GM19351 (cell line): ENCODE results near the gene RNLS.

Experiments
- ATAC-seq: cut with Tn5 transposase; IDR thresholded peaks from one replicate; pipeline ENCODE4 v1.9.1; 2021; ENCODE audit warnings: mild to moderate bottlenecking, moderate library complexity; ENCODE audit not compliant: unreplicated experiment

RNLS gene

DNA sequence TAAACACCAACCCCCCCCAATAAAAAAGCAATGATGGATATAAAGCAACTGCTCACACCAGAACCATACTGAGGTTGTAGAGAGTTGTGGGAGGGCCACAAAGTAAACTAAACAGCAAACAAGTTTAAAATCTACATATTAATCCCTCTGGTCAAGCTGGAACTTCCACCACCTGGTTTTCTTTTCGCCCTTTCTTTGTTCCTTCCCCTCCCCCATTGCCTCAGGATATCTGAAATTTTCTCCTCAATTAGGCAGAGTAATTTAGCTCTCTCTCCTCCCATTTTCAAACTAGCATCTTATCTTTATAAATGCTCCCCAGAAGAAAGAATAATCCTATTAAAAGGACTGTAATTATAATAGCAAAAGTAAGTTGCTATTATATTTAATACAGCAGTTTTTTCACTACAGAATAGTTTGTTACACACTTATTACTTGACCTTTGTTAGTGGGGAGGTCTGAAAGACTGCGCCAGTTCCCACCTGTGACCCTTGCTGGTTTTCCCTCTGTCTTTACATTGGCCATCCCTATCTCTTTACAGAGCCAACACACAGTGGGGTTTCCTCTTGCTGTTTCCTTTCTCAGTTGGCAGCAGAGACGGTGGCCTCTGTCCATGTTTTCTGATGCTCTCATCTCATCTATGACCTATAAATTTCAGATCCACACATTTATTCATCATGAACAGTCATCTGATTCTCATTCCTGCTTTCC, 235.4 kb downstream of the RNLS start:
- no peak for ATAC-seq

- no peak for ATAC-seq
These were observed 236.1 kb downstream of the RNLS start for GRCh38 chr10:88347022-88347421.

DNA sequence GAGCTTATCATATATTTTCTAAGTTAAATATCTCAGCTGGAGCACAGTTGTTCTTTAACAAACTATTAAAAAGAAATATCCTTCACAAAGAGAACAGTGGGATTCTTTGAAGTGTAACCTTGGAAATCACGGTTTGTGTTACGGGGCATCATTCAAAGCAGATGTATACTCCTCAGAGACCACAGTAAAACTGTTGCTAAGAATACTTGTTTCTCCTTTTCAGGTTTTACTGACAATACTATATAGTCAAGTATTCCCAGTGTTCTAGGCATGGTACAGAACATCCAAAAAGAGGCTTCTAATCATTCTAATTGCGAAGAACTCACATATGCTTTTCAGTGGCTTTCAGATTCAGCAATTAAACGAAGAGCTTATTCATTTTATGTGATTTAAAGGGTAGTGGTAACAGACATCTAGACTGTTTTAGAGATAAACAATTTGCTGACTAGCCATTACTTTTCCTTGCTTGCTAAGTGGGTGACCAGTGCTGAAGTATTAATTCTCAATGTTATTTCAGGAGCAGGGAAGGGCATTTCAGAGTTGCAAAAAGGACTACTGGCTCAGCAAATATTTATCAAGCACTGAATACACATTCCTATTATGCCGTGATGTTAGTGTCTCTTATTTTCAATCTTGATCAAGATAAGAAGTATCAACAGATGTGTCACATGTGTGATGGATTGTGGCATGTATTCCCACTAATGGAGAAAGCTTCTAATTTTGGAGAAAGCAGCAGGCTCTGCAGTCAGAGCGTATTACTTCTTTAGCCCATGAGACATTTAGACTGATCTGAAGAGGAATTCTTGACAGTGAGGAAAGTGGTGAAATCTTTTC, 236.8 kb downstream of the RNLS start:
- ATAC-seq: no peak

GRCh38 chr10:88343761-88344484, 239.2 kb downstream of the RNLS start:
- ATAC-seq: no peak

DNA sequence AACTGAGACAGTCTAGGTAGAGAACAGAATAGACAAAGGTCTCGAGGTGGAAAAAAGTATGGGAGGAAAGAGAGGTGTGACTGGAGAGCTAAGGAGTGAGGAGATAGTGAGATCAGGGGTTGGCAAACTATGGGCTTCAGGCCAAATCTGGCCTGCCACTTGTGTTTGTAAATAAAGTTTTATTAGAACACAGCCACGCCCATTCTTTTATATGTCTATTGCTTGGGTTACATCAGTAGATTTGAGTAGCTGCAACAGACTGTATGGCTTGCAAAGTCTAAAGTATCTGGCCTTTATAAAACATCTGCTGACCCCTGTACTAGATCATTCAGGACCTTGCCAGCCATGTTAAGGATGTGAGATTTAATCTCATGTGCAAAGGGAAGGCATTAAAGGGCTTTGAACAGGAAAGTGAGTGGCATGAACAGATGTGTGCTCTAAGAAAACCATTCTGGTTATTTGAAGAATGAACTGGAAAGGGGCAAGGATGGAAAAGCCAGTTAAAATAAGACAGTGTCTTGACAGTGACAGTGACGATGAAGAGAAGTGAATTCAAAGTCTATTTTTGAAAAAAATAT, 240.3 kb downstream of the RNLS start:
- ATAC-seq: no peak

DNA sequence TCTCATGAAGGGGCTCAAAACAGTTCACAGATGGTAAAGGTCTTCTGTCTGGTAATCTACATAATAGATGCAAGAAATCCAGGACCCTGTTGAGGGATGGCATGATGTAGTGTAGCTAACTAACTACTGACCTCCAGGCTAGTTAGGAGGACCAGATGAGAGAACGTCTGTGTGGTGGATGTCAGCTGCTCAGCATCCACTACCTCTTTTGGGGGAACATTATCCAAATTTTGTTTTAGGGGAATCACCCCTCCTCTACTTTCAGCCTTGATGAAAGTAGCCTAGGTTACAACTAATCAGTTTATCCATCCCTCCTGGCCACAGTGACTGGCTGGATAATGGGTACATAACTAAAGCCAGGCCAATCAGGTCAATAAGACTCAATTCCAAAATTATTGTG, 246.0 kb downstream of the RNLS start:
- ATAC-seq: no peak

GRCh38 chr10:88336334-88336733, 246.8 kb downstream of the RNLS start:
- no peak for ATAC-seq

GRCh38 chr10:88333248-88333630, 249.9 kb downstream of the RNLS start:
- ATAC-seq: no peak

DNA sequence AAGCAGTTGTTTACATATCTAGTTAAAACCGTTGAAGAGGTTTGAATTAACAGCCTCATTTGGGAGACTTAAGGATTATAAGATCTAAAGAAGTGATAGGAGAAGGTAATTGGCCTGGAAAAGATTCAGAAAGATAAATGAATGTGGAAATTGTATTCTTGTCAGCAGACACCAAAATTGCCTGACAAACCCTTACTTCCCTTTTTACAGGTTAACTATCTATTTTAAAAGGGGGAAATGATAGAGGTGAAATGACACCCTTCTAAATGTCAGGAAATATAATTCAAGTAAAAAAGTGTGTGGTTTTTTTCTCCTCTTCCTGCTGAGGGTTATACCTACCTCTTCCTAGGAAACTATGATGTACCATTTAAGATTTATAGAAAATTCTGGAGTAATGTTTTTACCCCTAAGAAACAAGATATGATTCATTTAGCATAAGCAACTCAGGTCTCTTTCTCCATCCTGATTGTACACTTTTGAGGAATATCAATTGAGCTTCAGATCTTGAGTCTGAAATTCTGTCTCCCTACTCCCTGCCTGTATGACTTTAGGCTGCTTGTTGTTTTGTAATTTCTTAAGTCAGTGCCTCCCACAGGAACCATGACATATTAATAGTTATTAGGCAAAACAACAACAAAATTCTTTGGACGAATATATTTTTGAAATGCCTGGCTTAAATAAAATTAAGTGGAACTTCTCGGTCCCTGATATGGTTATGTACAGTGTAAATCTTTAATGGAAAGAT, 250.4 kb downstream of the RNLS start:
- ATAC-seq: no peak

DNA sequence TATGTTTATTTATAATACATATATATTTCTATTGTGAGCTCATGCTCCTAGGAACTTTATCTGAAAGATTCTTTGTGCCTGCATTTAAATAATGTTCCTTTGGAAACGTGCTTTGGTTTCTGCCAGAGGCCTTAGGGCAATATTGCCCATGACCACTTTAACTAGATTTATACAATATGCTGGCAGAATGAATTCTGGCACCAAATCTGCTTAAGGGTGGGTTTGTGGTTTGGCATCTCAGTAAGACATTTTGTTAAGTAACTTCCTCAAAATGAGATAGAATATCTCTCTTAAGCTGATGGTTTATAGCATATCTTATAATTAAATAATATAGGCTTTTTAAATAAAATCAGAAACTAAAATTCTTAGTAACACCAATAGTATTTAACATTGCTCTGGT, 252.9 kb downstream of the RNLS start:
- no peak for ATAC-seq

DNA sequence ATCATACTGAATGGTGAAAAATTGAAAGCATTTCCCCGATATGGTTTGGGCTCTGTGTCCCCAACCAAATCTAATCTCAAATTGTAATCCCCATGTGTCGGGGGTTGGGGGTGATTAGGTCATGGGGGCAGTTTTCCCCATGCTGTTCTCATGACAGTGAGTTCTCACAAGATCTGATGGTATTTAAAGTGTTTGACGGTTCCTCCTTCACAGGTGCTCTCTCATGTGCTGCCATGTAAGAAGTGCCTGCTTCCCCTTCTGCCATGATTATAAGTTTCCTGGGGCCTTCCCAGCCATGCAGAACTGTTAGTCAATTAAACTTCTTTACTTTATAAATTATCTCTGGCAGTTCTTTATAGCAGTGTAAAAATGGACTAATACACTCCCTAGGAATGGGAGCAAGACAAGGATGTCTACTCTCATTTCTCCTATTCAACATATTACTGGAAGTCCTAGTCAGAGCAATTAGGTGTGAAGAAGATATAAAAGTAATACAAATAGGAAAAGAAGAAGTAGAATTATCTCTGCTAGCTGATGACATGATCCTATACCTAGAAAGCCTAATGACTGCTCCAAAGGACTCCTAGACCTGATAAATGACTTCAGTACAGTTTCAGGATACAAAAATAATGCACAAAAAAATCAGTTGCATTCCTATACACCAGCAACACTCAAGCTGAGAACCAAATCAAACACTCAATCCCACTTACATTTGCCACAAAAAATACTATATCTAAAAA, 260.6 kb downstream of the RNLS start:
- ATAC-seq: no peak

- no peak for ATAC-seq
These were observed 263.1 kb downstream of the RNLS start for GRCh38 chr10:88319960-88320517.

- ATAC-seq: no peak
These were observed 264.3 kb downstream of the RNLS start for GRCh38 chr10:88318803-88319202.

- ATAC-seq: no peak
These were observed 266.0 kb downstream of the RNLS start for GRCh38 chr10:88317099-88317498.

- ATAC-seq: no peak
These were observed 266.7 kb downstream of the RNLS start for GRCh38 chr10:88316292-88316861.

GRCh38 chr10:88315755-88316154, 267.4 kb downstream of the RNLS start:
- no peak for ATAC-seq

- no peak for ATAC-seq
These were observed 268.8 kb downstream of the RNLS start for GRCh38 chr10:88314362-88314761.

GRCh38 chr10:88313878-88314277, 269.2 kb downstream of the RNLS start:
- ATAC-seq: no peak

- ATAC-seq: no peak
These were observed 270.3 kb downstream of the RNLS start for GRCh38 chr10:88312855-88313254.
